Fibroblast of pulmonary artery (primary cell): ENCODE data around the gene BRICD5.

Experiments used
- DNase-seq: peaks from one replicate; pipeline ENCODE4 v3.0.0-alpha.2; 2010; ENCODE audit warnings: low read depth
- H3K4me3 ChIP-seq: replicated peaks from 2 replicates; pipeline ENCODE4 v1.5.1; 2011; ENCODE audit warnings: low read depth, mild to moderate bottlenecking, control low read depth, low read length, moderate library complexity
- CTCF ChIP-seq: IDR thresholded peaks from 2 replicates; pipeline ENCODE4 v1.5.1; 2011; ENCODE audit warnings: mild to moderate bottlenecking, control low read depth, low read length, inconsistent platforms; ENCODE audit errors: missing control alignments

Gene BRICD5

GRCh38 chr16:2174396-2175131, 36.1 kb downstream of the BRICD5 start:
- no peak for TF ChIP-seq CTCF
- no peak for DNase-seq
- H3K4me3 ChIP-seq = no peak overlapping the region

- no peak overlapping the region for H3K4me3 ChIP-seq
- DNase-seq = no peak
- no peak for TF ChIP-seq CTCF
Observed at GRCh38 chr16:2173916-2174315, 36.7 kb downstream of the BRICD5 start.

GRCh38 chr16:2173366-2173765, 37.3 kb downstream of the BRICD5 start:
- H3K4me3 ChIP-seq = no peak overlapping the region
- no peak for TF ChIP-seq CTCF
- no peak for DNase-seq

- H3K4me3 ChIP-seq = no peak overlapping the region
- no peak for TF ChIP-seq CTCF
- no peak for DNase-seq
Observed at GRCh38 chr16:2172688-2173335, 37.9 kb downstream of the BRICD5 start.

- no peak overlapping the region for H3K4me3 ChIP-seq
- no peak for DNase-seq
- TF ChIP-seq CTCF = no peak
Observed at GRCh38 chr16:2171601-2172178, 39.0 kb downstream of the BRICD5 start.

- H3K4me3 ChIP-seq = no peak overlapping the region
- TF ChIP-seq CTCF = no peak
- DNase-seq = no peak
Observed at GRCh38 chr16:2170587-2171435, 39.9 kb downstream of the BRICD5 start.
